Glutamatergic neuron (in vitro differentiated cells): Measurements from ENCODE around the gene PMIS2. TPM values are rescaled to one million over a fixed set of nuclear protein-coding genes. Genes with fewer than 3 reads are reported as not detected.

Experiments used
- DNase-seq: peaks from one replicate; pipeline ENCODE4 v3.0.0; 2022
- H3K27ac Mint-ChIP-seq: one replicate; pipeline ENCODE4 v1.8.0; 2020; ENCODE audit warnings: mild to moderate bottlenecking, mixed read lengths, inconsistent platforms; ENCODE audit not compliant: unreplicated experiment
- H3K27me3 Mint-ChIP-seq: one replicate; pipeline ENCODE4 v1.8.0; 2020; ENCODE audit warnings: mild to moderate bottlenecking, moderate library complexity, mixed read lengths, inconsistent platforms; ENCODE audit not compliant: unreplicated experiment
- H3K36me3 Mint-ChIP-seq: one replicate; pipeline ENCODE4 v1.8.0; 2020; ENCODE audit warnings: mild to moderate bottlenecking, mixed read lengths, inconsistent platforms; ENCODE audit not compliant: unreplicated experiment
- H3K4me1 Mint-ChIP-seq: one replicate; pipeline ENCODE4 v1.8.0; 2020; ENCODE audit warnings: mild to moderate bottlenecking, low read depth, mixed read lengths, inconsistent platforms; ENCODE audit not compliant: unreplicated experiment
- H3K4me3 Mint-ChIP-seq: one replicate; pipeline ENCODE4 v1.8.0; 2020; ENCODE audit warnings: mild to moderate bottlenecking, mixed read lengths, inconsistent platforms; ENCODE audit not compliant: unreplicated experiment
- H3K9me3 Mint-ChIP-seq: one replicate; pipeline ENCODE4 v1.8.0; 2020; ENCODE audit warnings: mild to moderate bottlenecking, moderate library complexity, mixed read lengths, inconsistent platforms; ENCODE audit not compliant: unreplicated experiment
- total RNA-seq: library from RNA; stranded (reverse); fragmentation: NEBNext Ultra II Directional; extraction: Animal tissue kit (Norgen Biotek cat#: 25700); gene quantifications from one replicate; pipeline ENCODE4 v1.2.1, GENCODE V29; 2021; ENCODE audit not compliant: unreplicated experiment
- TF ChIP-seq, protein P1 (sequence below): fragments of 200-600 bp; sonication (generic); IDR thresholded peaks from one replicate; pipeline ENCODE4 v1.5.0; 2021; ENCODE audit not compliant: partially characterized antibody, unreplicated experiment

PMIS2 gene
- total RNA-seq, 1 donor from 2014 or later, result not detected

GRCh38 chr19:35552534-35553384, 33.2 kb upstream of the PMIS2 start:
- Mint-ChIP-seq H3K4me3 (peak overlapping the region; percentile 50), H3K9me3 (peaks cover 10% of the 10 kb centered on the region), H3K36me3 (no peaks in the 10 kb centered on the region), H3K27ac (no peak overlapping the region), H3K27me3 (peaks cover 16% of the 10 kb centered on the region), H3K4me1 (no peaks in the 10 kb centered on the region)
- DNase-seq, result no peak
- TF ChIP-seq, protein P1, sequence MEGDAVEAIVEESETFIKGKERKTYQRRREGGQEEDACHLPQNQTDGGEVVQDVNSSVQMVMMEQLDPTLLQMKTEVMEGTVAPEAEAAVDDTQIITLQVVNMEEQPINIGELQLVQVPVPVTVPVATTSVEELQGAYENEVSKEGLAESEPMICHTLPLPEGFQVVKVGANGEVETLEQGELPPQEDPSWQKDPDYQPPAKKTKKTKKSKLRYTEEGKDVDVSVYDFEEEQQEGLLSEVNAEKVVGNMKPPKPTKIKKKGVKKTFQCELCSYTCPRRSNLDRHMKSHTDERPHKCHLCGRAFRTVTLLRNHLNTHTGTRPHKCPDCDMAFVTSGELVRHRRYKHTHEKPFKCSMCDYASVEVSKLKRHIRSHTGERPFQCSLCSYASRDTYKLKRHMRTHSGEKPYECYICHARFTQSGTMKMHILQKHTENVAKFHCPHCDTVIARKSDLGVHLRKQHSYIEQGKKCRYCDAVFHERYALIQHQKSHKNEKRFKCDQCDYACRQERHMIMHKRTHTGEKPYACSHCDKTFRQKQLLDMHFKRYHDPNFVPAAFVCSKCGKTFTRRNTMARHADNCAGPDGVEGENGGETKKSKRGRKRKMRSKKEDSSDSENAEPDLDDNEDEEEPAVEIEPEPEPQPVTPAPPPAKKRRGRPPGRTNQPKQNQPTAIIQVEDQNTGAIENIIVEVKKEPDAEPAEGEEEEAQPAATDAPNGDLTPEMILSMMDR, result no peak

GRCh38 chr19:35553385-35554000, 32.5 kb upstream of the PMIS2 start:
- Mint-ChIP-seq H3K9me3 (peaks cover 8% of the 10 kb centered on the region), H3K4me3 (peak overlapping the region; percentile 50), H3K4me1 (no peaks in the 10 kb centered on the region), H3K27me3 (peaks cover 18% of the 10 kb centered on the region), H3K27ac (no peak overlapping the region), H3K36me3 (no peaks in the 10 kb centered on the region)
- TF ChIP-seq, protein P1, result no peak
- no peak for DNase-seq

DNA sequence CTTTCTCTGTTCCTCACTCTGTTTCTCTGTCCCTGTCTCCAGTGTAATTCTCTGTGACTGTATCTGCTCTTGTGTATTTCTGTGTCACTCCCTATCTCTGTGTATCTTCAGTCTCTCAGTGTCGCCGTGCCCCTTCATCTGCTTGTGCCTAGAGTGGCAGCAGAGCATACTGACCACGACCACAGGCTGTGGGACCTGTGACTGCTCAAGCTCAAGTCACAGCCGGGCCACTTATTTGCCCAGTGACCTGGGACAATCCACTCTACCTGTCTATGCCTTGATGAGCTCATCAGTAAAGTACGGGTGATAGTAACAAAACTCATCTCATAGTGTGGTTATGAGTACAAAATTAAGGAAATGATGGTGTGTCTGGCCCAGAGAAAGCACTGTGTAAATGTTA, 31.9 kb upstream of the PMIS2 start:
- TF ChIP-seq, protein P1, result no peak
- Mint-ChIP-seq H3K36me3 (no peaks in the 10 kb centered on the region), H3K9me3 (peaks cover 4% of the 10 kb centered on the region), H3K27me3 (peaks cover 17% of the 10 kb centered on the region), H3K4me1 (no peaks in the 10 kb centered on the region), H3K4me3 (no peak overlapping the region), H3K27ac (no peak overlapping the region)
- no peak for DNase-seq

DNA sequence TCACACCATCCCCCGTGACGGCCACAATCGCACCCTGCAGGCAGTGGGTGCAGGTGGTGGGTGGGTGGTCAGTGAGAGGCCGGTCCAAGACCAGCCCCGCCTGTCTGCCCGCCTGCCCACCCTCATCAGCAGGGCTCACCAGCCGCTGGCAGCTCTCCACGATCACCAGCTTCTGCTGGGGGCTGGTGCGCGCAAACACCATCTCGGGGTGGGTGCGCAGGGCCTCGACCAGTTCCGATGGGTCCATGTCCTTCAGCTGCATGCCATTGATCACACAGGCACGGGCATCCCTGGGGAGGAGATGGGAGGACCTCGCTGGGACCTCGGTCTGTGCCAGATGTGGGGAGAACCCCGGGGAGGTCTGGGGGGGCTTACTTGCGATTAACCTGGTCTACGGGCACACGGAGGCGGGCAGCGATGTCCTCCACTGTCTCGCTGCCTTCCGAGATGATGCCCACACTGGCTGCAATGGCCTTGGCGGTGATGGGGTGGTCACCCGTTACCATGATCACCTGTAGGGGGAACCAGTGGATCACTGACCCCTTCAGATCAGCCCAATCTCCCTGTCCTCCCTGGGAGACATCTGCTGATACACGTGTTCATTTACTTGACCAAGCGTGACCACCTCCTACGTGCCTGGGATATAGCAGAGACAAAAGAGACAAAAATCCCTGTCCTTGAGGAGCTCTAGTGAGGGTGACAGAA, 30.5 kb upstream of the PMIS2 start:
- Mint-ChIP-seq H3K4me3 (no peak overlapping the region), H3K27ac (peak overlapping the region; percentile 79), H3K9me3 (peaks cover 2% of the 10 kb centered on the region), H3K4me1 (no peaks in the 10 kb centered on the region), H3K27me3 (peaks cover 14% of the 10 kb centered on the region), H3K36me3 (no peaks in the 10 kb centered on the region)
- no peak for DNase-seq
- TF ChIP-seq, protein P1, result no peak
